ENCODE results near the gene SVEP1.

The SVEP1 gene

DNA sequence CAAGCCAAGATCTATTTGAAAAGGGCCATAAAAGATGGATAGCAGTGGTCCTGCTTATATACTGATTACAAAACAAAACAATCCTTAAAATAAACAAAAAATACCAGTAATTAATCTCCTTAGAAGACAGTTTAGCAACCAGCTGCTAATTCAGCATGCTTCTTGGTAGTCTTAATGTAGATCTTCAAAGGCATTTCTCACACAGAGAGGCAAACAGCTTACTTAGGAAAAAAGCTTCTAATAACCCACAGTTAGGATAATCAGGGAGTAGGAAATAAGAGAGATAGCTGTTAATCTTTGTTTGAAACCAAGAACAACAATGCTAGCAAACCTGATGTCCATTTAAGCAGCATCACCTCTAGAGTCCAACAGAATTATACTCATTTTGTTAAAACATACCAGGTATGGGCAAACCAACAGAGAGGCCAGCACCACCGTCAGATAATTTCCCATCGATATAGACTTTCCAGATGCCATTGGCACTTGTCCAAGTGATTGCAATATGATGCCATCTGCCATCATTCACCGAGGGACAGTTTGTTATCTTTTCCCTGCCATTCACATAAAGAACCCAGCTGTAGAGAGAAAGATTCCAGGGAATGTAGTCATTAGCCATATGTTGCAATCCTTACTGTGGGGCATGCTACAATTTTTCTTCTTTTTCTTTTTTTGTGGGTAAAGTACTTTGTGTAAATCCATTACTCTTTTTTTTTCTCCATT is 136.2 kb downstream of the SVEP1 start:
- no peak overlapping the region for H3K27ac ChIP-seq (ENCODE audit: insufficient read depth, low read length, poor library complexity, severe bottlenecking)
- H3K9me3 ChIP-seq (ENCODE audit: control insufficient read depth, low read length), result no peaks in the 10 kb centered on the region
- DNase-seq, result no peak
- no peaks in the 10 kb centered on the region for H3K27me3 ChIP-seq (replicated peaks; ENCODE audit: control insufficient read depth, insufficient read depth, low read length, poor library complexity, severe bottlenecking)
- H3K4me3 ChIP-seq (ENCODE audit: insufficient read depth, low read depth, low read length, poor library complexity, severe bottlenecking), result no peak overlapping the region
- H3K4me1 ChIP-seq (ENCODE audit: control insufficient read depth, insufficient read depth, low read length, poor library complexity, severe bottlenecking), result no peaks in the 10 kb centered on the region
- no peaks in the 10 kb centered on the region for H3K36me3 ChIP-seq (ENCODE audit: control insufficient read depth, insufficient read depth, low read length)

DNA sequence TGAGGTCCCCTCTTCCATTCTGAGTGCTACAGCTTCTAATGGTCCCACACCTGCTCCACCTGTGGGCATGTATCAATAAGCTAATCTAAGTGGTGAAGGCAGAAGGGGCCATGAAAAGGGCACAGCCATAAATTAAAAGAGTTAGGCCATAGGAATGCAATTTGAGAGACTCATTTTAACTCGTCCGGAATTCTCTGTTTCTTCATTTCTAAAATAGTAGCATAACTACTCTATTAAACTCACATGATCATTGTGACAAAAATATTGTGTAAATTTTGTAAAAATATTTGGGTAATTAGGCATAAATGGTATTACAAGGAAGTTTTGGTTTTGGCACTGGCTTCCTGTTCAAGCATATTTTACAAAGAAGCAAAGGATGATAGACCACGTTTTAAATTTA is 138.7 kb downstream of the SVEP1 start:
- no peak for DNase-seq
- no peaks in the 10 kb centered on the region for H3K9me3 ChIP-seq (ENCODE audit: control insufficient read depth, low read length)
- H3K27ac ChIP-seq (ENCODE audit: insufficient read depth, low read length, poor library complexity, severe bottlenecking), result no peak overlapping the region
- H3K27me3 ChIP-seq (replicated peaks; ENCODE audit: control insufficient read depth, insufficient read depth, low read length, poor library complexity, severe bottlenecking), result no peaks in the 10 kb centered on the region
- H3K36me3 ChIP-seq (ENCODE audit: control insufficient read depth, insufficient read depth, low read length), result no peaks in the 10 kb centered on the region
- no peak overlapping the region for H3K4me3 ChIP-seq (ENCODE audit: insufficient read depth, low read depth, low read length, poor library complexity, severe bottlenecking)
- H3K4me1 ChIP-seq (ENCODE audit: control insufficient read depth, insufficient read depth, low read length, poor library complexity, severe bottlenecking), result no peaks in the 10 kb centered on the region

DNA sequence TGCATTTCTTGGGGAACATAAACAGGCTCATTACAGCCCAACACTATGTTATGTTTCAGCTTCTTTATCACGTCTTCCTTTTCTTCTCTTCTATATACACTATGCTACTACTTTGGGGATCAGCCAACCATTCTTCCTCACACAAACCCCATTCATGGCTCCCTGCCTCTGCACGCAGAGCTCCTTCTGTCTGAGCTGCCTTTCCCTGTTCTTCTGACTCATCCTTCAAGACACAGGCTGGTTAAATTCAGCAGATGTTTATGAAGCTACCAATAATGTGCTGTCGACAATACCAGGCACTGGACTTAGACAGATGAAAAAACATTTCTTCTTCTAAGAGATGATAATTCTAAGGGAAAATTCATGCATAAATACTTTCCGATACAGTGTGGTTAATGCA is 139.4 kb downstream of the SVEP1 start:
- DNase-seq, result no peak
- H3K27ac ChIP-seq (ENCODE audit: insufficient read depth, low read length, poor library complexity, severe bottlenecking), result no peak overlapping the region
- H3K4me3 ChIP-seq (ENCODE audit: insufficient read depth, low read depth, low read length, poor library complexity, severe bottlenecking), result no peak overlapping the region
- no peaks in the 10 kb centered on the region for H3K27me3 ChIP-seq (replicated peaks; ENCODE audit: control insufficient read depth, insufficient read depth, low read length, poor library complexity, severe bottlenecking)
- H3K4me1 ChIP-seq (ENCODE audit: control insufficient read depth, insufficient read depth, low read length, poor library complexity, severe bottlenecking), result no peaks in the 10 kb centered on the region
- no peaks in the 10 kb centered on the region for H3K9me3 ChIP-seq (ENCODE audit: control insufficient read depth, low read length)
- H3K36me3 ChIP-seq (ENCODE audit: control insufficient read depth, insufficient read depth, low read length), result no peaks in the 10 kb centered on the region

GRCh38 chr9:110432253-110432652 is 147.3 kb downstream of the SVEP1 start:
- no peaks in the 10 kb centered on the region for H3K4me1 ChIP-seq (ENCODE audit: control insufficient read depth, insufficient read depth, low read length, poor library complexity, severe bottlenecking)
- no peaks in the 10 kb centered on the region for H3K36me3 ChIP-seq (ENCODE audit: control insufficient read depth, insufficient read depth, low read length)
- H3K4me3 ChIP-seq (ENCODE audit: insufficient read depth, low read depth, low read length, poor library complexity, severe bottlenecking), result no peak overlapping the region
- no peaks in the 10 kb centered on the region for H3K9me3 ChIP-seq (ENCODE audit: control insufficient read depth, low read length)
- no peak for DNase-seq
- no peak overlapping the region for H3K27ac ChIP-seq (ENCODE audit: insufficient read depth, low read length, poor library complexity, severe bottlenecking)
- H3K27me3 ChIP-seq (replicated peaks; ENCODE audit: control insufficient read depth, insufficient read depth, low read length, poor library complexity, severe bottlenecking), result no peaks in the 10 kb centered on the region

DNA sequence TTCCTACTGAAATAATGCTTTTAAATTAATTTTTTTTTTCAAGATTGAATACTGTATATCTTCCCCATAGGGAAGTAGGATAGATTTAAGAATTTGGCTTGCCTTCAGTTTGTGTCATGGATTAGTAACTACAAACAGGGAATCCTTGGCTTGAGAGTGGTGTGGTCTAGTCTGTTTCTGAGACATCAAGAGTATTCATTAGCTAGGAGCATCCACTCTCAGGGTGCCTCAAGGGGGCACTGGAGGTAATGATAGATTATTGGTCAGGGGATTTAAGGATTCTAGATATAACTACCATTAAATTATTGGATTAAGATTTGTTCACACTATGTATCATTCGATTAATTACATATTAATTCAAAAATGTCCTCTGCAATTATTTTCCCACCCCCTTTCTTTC is 150.1 kb downstream of the SVEP1 start:
- Histone ChIP-seq H3K9me3 (ENCODE audit: control insufficient read depth, low read length) (no peaks in the 10 kb centered on the region), H3K36me3 (ENCODE audit: control insufficient read depth, insufficient read depth, low read length) (no peaks in the 10 kb centered on the region), H3K4me1 (ENCODE audit: control insufficient read depth, insufficient read depth, low read length, poor library complexity, severe bottlenecking) (no peaks in the 10 kb centered on the region), H3K4me3 (ENCODE audit: insufficient read depth, low read depth, low read length, poor library complexity, severe bottlenecking) (no peak overlapping the region), H3K27ac (ENCODE audit: insufficient read depth, low read length, poor library complexity, severe bottlenecking) (no peak overlapping the region), H3K27me3 (replicated peaks; ENCODE audit: control insufficient read depth, insufficient read depth, low read length, poor library complexity, severe bottlenecking) (no peaks in the 10 kb centered on the region)
- DNase-seq, result no peak

- no peaks in the 10 kb centered on the region for H3K36me3 ChIP-seq (ENCODE audit: control insufficient read depth, insufficient read depth, low read length)
- no peaks in the 10 kb centered on the region for H3K9me3 ChIP-seq (ENCODE audit: control insufficient read depth, low read length)
- H3K4me3 ChIP-seq (ENCODE audit: insufficient read depth, low read depth, low read length, poor library complexity, severe bottlenecking), result no peak overlapping the region
- no peaks in the 10 kb centered on the region for H3K4me1 ChIP-seq (ENCODE audit: control insufficient read depth, insufficient read depth, low read length, poor library complexity, severe bottlenecking)
- H3K27me3 ChIP-seq (replicated peaks; ENCODE audit: control insufficient read depth, insufficient read depth, low read length, poor library complexity, severe bottlenecking), result no peaks in the 10 kb centered on the region
- no peak overlapping the region for H3K27ac ChIP-seq (ENCODE audit: insufficient read depth, low read length, poor library complexity, severe bottlenecking)
- DNase-seq, result no peak
Measured at GRCh38 chr9:110427497-110428104, 151.9 kb downstream of the SVEP1 start.

- H3K27me3 ChIP-seq (replicated peaks; ENCODE audit: control insufficient read depth, insufficient read depth, low read length, poor library complexity, severe bottlenecking), result no peaks in the 10 kb centered on the region
- H3K9me3 ChIP-seq (ENCODE audit: control insufficient read depth, low read length), result no peaks in the 10 kb centered on the region
- no peaks in the 10 kb centered on the region for H3K4me1 ChIP-seq (ENCODE audit: control insufficient read depth, insufficient read depth, low read length, poor library complexity, severe bottlenecking)
- H3K36me3 ChIP-seq (ENCODE audit: control insufficient read depth, insufficient read depth, low read length), result no peaks in the 10 kb centered on the region
- DNase-seq, result no peak
- no peak overlapping the region for H3K27ac ChIP-seq (ENCODE audit: insufficient read depth, low read length, poor library complexity, severe bottlenecking)
- no peak overlapping the region for H3K4me3 ChIP-seq (ENCODE audit: insufficient read depth, low read depth, low read length, poor library complexity, severe bottlenecking)
Measured at GRCh38 chr9:110426052-110426709, 153.4 kb downstream of the SVEP1 start.

DNA sequence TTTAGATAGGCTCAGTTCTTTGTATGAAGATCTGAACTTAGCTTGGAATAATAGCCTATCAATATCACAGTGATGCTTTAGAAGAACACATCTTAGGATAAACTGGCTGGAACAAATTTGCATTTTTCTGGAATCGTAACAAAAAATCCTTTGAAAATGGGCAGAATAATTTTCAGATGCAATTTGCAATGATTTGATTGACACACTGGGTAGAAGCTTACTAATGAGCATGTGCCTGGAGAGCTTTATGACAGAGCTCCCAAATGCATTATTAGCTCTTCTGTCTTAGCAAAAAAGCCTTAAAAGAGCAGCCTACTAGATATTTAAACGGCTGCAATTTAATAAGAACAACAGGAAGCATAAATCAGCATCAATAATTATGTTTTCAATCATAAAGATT is 165.1 kb downstream of the SVEP1 start:
- no peaks in the 10 kb centered on the region for H3K9me3 ChIP-seq (ENCODE audit: control insufficient read depth, low read length)
- H3K4me1 ChIP-seq (ENCODE audit: control insufficient read depth, insufficient read depth, low read length, poor library complexity, severe bottlenecking), result no peaks in the 10 kb centered on the region
- no peaks in the 10 kb centered on the region for H3K27me3 ChIP-seq (replicated peaks; ENCODE audit: control insufficient read depth, insufficient read depth, low read length, poor library complexity, severe bottlenecking)
- DNase-seq, result no peak
- H3K27ac ChIP-seq (ENCODE audit: insufficient read depth, low read length, poor library complexity, severe bottlenecking), result no peak overlapping the region
- no peaks in the 10 kb centered on the region for H3K36me3 ChIP-seq (ENCODE audit: control insufficient read depth, insufficient read depth, low read length)
- H3K4me3 ChIP-seq (ENCODE audit: insufficient read depth, low read depth, low read length, poor library complexity, severe bottlenecking), result no peak overlapping the region

DNA sequence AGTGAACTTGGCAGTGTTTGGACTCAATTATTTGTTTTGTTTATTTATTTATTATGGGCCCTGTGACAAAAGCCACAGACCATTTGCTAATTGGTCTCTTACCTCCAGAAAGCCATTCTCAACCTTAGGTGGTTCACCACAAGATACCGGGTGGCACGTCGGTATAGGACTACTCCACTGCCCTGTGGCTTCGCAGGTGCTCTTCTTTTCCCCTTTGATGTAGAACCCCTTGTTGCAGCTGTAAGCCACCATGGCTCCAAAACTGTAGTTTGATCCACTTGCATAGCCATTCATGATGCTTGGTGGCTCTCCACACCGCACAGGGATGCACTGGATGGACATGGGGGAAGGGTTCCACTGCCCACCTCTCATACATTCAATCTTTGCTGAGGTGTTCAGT is 168.6 kb downstream of the SVEP1 start:
- Histone ChIP-seq H3K4me3 (ENCODE audit: insufficient read depth, low read depth, low read length, poor library complexity, severe bottlenecking) (no peak overlapping the region), H3K36me3 (ENCODE audit: control insufficient read depth, insufficient read depth, low read length) (no peaks in the 10 kb centered on the region), H3K27me3 (replicated peaks; ENCODE audit: control insufficient read depth, insufficient read depth, low read length, poor library complexity, severe bottlenecking) (no peaks in the 10 kb centered on the region), H3K4me1 (ENCODE audit: control insufficient read depth, insufficient read depth, low read length, poor library complexity, severe bottlenecking) (no peaks in the 10 kb centered on the region), H3K27ac (ENCODE audit: insufficient read depth, low read length, poor library complexity, severe bottlenecking) (no peak overlapping the region), H3K9me3 (ENCODE audit: control insufficient read depth, low read length) (no peaks in the 10 kb centered on the region)
- no peak for DNase-seq

DNA sequence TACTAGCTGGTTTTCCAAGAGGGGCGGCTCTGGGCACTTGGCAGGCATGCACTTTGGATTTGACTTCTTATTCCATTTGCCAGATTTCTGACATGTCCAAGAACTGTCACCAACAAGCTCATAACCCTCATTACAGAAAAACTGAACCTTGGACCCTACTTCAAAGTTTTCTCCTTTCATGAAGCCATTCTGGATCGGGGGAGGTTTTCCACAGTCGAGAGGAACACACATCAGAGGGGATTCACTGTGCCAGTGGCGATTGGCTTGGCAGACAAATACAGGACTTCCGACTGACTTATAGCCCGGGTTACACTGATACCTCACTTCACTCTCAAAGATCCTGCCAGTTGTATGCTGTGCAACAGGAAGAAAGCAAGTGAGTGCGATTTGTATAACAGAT is 170.9 kb downstream of the SVEP1 start:
- no peaks in the 10 kb centered on the region for H3K36me3 ChIP-seq (ENCODE audit: control insufficient read depth, insufficient read depth, low read length)
- no peak overlapping the region for H3K4me3 ChIP-seq (ENCODE audit: insufficient read depth, low read depth, low read length, poor library complexity, severe bottlenecking)
- H3K4me1 ChIP-seq (ENCODE audit: control insufficient read depth, insufficient read depth, low read length, poor library complexity, severe bottlenecking), result no peaks in the 10 kb centered on the region
- no peak overlapping the region for H3K27ac ChIP-seq (ENCODE audit: insufficient read depth, low read length, poor library complexity, severe bottlenecking)
- H3K9me3 ChIP-seq (ENCODE audit: control insufficient read depth, low read length), result no peaks in the 10 kb centered on the region
- no peaks in the 10 kb centered on the region for H3K27me3 ChIP-seq (replicated peaks; ENCODE audit: control insufficient read depth, insufficient read depth, low read length, poor library complexity, severe bottlenecking)
- DNase-seq, result no peak

All from effector memory CD4-positive, alpha-beta T cell (primary cell).